Tibial nerve (tissue), 4 donors: Measurements from ENCODE around the gene ANO10. TPM values are rescaled to one million over a fixed set of nuclear protein-coding genes. Genes with fewer than 3 reads are reported as not detected.
A peak's percentile ranks its signal among the peaks of the same experiment; 100 is the strongest.

Experiments used
- DNase-seq, 2 donors: peaks; one replicate each; pipeline ENCODE4 v3.0.0-alpha.2; 2019; ENCODE audit warnings: low spot score in 2 of 2
- H3K27ac ChIP-seq, 4 donors: fragments of 200-600 bp; sonication (generic) in 3 of 4; one replicate each; pipeline ENCODE4 v1.5.1; 2017 to 2019; ENCODE audit warnings: mild to moderate bottlenecking in 1 of 4
- H3K27me3 ChIP-seq, 2 donors: fragments of 200-600 bp; sonication (generic) in 1 of 2; one replicate each; pipeline versions ENCODE4 v1.5.1 to v1.6.0; 2017 to 2019
- H3K36me3 ChIP-seq, 3 donors: fragments of 200-600 bp; sonication (generic); one replicate each; pipeline ENCODE4 v1.5.1; 2018 to 2019
- H3K4me1 ChIP-seq, 4 donors: fragments of 200-600 bp; sonication (generic) in 3 of 4; one replicate each; pipeline ENCODE4 v1.5.1; 2017 to 2019
- H3K4me3 ChIP-seq, 4 donors: fragments of 200-600 bp; sonication (generic) in 3 of 4; one replicate each; pipeline ENCODE4 v1.5.1; 2017 to 2019; ENCODE audit warnings: mild to moderate bottlenecking in 1 of 4, moderate library complexity in 1 of 4
- H3K9me3 ChIP-seq, 4 donors: fragments of 200-600 bp; sonication (generic) in 3 of 4; one replicate each; pipeline ENCODE4 v1.5.1; 2017 to 2019
- CTCF ChIP-seq, 5 experiments: fragments of 200-600 bp in 3 of 5; fragments of 450-650 bp in 2 of 5; sonication (generic) in 3 of 5; IDR thresholded peaks; one replicate each; pipeline ENCODE4 v1.5.1; 2016 to 2019; ENCODE audit warnings: antibody characterized with exemption in 5 of 5, mild to moderate bottlenecking in 3 of 5, moderate library complexity in 2 of 5
- EP300 ChIP-seq, 2 donors: sonication (generic); formaldehyde crosslinking; IDR thresholded peaks; one replicate each; pipeline ENCODE4 v1.6.1; 2017; ENCODE audit warnings: antibody characterized with exemption in 2 of 2, mild to moderate bottlenecking in 1 of 2
- POLR2A ChIP-seq, 2 donors: fragments of 450-650 bp; IDR thresholded peaks; one replicate each; pipeline ENCODE4 v1.6.1; 2017; ENCODE audit warnings: antibody characterized with exemption in 2 of 2, mild to moderate bottlenecking in 2 of 2, moderate library complexity in 2 of 2
- WGBS, 2 donors: methylation state at CpG; one replicate each; pipeline ENCODE4 v1.1.5; 2018; 5-methylcytosine and 5-hydroxymethylcytosine counted together
- total RNA-seq, 4 donors: library from RNA; depleted of rRNA; stranded (reverse); fragments of >200 nt; gene quantifications; one replicate each; pipeline ENCODE4 v1.1.0, GENCODE V29; 2016

ANO10 gene
- total RNA-seq, 4 donors from 2014 or later = 19.4 to 28.8 (median 21.2) TPM

- no peak overlapping the region for H3K27ac ChIP-seq
- H3K36me3 ChIP-seq = peaks cover 0 to 34% (median 0%) of the 10 kb centered on the region in 3 donors
- DNase-seq = no peak
- no peaks in the 10 kb centered on the region for H3K4me1 ChIP-seq
- H3K27me3 ChIP-seq = no peaks in the 10 kb centered on the region
- H3K9me3 ChIP-seq = peaks cover 0 to 18% (median 0%) of the 10 kb centered on the region in 4 donors
- TF ChIP-seq EP300 (IDR thresholded peaks at IDR 0.05) (no peak), POLR2A (IDR thresholded peaks at IDR 0.05) (no peak), CTCF (IDR thresholded peaks at IDR 0.05) (no peak)
- no peak overlapping the region for H3K4me3 ChIP-seq
- 93 to 97% methylated on average over 2 of the region's 2 CpGs for WGBS, 2 donors
Measured at GRCh38 chr3:43515208-43515917, 106.4 kb downstream of the ANO10 start.

DNA sequence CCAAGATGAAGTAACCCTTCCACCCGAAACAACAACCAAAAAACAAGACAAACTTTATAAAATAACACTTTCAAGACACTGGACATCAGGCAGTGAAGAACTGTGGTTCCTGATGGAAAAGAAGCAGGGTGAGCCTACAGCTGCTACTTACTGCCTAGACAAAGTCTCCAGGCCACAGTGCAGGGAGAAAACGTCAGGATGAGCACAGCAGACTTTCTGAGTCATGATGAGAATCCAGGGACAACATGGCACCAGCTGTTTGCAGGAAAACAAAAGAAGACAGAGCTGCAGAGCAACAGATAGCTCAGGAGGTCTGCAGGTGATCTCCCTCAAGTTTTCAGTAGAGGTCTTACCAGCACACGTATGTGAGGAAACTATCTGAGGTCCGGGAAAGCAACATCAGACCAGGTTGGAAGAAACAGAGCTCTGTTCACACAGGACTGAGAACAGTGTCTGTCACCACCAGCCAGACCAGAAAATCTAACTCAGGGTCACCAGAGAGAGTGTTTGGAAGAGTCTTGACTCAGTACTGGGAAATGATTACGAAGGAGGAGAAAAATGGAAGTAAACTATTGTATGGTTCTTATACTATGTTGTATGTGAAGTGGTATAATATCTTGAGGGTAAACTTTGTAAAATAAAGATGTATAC is 108.9 kb downstream of the ANO10 start:
- no peak overlapping the region for H3K4me3 ChIP-seq
- H3K27ac ChIP-seq = no peak overlapping the region
- peaks cover 0 to 9% (median 0%) of the 10 kb centered on the region in 3 donors for H3K36me3 ChIP-seq
- TF ChIP-seq EP300 (IDR thresholded peaks at IDR 0.05) (no peak), CTCF (IDR thresholded peaks at IDR 0.05) (no peak), POLR2A (IDR thresholded peaks at IDR 0.05) (no peak)
- WGBS, 2 donors = 84 to 89% methylated on average over 5 of the region's 5 CpGs
- no peaks in the 10 kb centered on the region for H3K27me3 ChIP-seq
- DNase-seq = no peak
- no peaks in the 10 kb centered on the region for H3K9me3 ChIP-seq
- no peaks in the 10 kb centered on the region for H3K4me1 ChIP-seq

GRCh38 chr3:43506644-43507043 is 115.2 kb downstream of the ANO10 start:
- no peak for DNase-seq
- H3K27ac ChIP-seq = no peak overlapping the region
- TF ChIP-seq CTCF (IDR thresholded peaks at IDR 0.05) = no peak
- no peak for TF ChIP-seq POLR2A (IDR thresholded peaks at IDR 0.05)
- no peak for TF ChIP-seq EP300 (IDR thresholded peaks at IDR 0.05)
- WGBS, 2 donors = 66 to 73% methylated on average over 4 of the region's 4 CpGs
- no peaks in the 10 kb centered on the region for H3K27me3 ChIP-seq
- no peaks in the 10 kb centered on the region for H3K9me3 ChIP-seq
- H3K36me3 ChIP-seq = no peaks in the 10 kb centered on the region
- no peaks in the 10 kb centered on the region for H3K4me1 ChIP-seq
- no peak overlapping the region for H3K4me3 ChIP-seq

DNA sequence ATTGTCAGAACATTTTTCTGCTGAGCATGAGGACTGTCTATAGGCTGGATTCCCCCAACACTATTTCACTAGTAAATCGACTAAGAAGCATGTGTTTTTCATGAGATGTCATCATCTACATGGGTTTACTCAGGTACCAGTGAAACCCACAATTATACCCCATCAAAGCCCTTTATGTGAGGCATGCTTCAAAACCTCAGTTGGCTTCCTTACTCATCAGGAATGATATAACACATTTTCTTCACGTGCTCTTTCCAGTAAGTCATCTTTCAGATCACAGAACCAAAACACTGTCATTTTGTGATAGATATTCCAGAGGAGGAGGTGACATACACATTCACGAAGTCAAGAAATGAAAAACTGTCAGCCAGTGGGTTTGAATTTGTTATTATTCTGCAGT is 116.5 kb downstream of the ANO10 start:
- WGBS, 2 donors = 48 to 50% methylated on average over 3 of the region's 3 CpGs
- H3K4me1 ChIP-seq = no peaks in the 10 kb centered on the region
- TF ChIP-seq CTCF (IDR thresholded peaks at IDR 0.05) = no peak
- TF ChIP-seq POLR2A (IDR thresholded peaks at IDR 0.05) = no peak
- TF ChIP-seq EP300 (IDR thresholded peaks at IDR 0.05) = no peak
- no peak overlapping the region for H3K4me3 ChIP-seq
- no peak overlapping the region for H3K27ac ChIP-seq
- H3K36me3 ChIP-seq = no peaks in the 10 kb centered on the region
- no peaks in the 10 kb centered on the region for H3K9me3 ChIP-seq
- no peaks in the 10 kb centered on the region for H3K27me3 ChIP-seq
- no peak for DNase-seq

DNA sequence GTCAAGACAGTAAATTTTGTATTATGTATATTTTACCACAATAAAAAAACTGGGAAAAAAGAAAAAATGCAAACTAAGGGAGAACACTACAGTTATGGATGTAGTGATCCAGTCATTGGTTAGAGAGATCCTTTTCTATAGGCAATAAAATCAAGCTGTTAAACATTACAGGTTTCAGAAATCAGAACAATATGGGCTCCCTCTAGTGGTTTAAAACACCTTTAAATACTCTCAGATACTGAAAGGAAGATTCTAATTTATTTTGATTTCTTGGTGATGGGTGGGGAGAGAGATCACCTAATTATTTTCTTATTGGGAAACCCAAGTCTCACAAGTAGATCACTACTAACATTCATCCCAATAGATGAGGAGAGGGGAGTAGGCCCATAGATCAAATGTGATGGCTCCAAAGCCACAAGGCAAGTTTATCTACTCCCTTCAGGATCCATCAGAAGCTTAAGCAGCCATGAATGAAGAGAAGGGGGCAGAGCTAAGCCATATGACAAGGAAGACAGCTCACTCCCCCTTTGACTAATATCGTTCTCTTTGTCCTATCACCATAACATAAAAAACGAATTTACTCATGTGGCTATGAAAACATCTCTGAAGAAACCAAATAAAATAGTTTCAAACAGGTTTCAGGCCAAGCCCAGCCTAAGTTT is 118.6 kb downstream of the ANO10 start:
- H3K4me3 ChIP-seq = no peak overlapping the region
- H3K9me3 ChIP-seq = no peaks in the 10 kb centered on the region
- H3K27me3 ChIP-seq = no peaks in the 10 kb centered on the region
- TF ChIP-seq EP300 (IDR thresholded peaks at IDR 0.05) = no peak
- peak; percentile 20 to 62 (median 34) for TF ChIP-seq CTCF (IDR thresholded peaks at IDR 0.05)
- TF ChIP-seq POLR2A (IDR thresholded peaks at IDR 0.05) = no peak
- WGBS, 2 donors = 43 to 51% methylated on average over 2 of the region's 2 CpGs
- peaks cover 0 to 4% (median 0%) of the 10 kb centered on the region in 4 donors for H3K4me1 ChIP-seq
- DNase-seq = no peak
- H3K27ac ChIP-seq = no peak overlapping the region
- no peaks in the 10 kb centered on the region for H3K36me3 ChIP-seq
